IMR-90 (cell line): Measurements from ENCODE around the gene SINHCAF. TPM values are rescaled to one million over a fixed set of nuclear protein-coding genes. Genes with fewer than 3 reads are reported as not detected.
A peak's percentile ranks its signal among the peaks of the same experiment; 100 is the strongest.

Experiments
- ATAC-seq: fragments of 200-7000 bp; cut with Tn5 transposase; 2 replicates; pipeline ENCODE4 v1.9.1; 2020; ENCODE audit warnings: low read depth, mild to moderate bottlenecking, moderate library complexity
- BruUV-seq: library from RNA; stranded (reverse); fragments of 400-500 nt; replicated peaks from 2 replicates; lab custom pipeline; 2021; lab: Mats Ljungman, UMichigan
- CTCF ChIA-PET: fragments of 300-600 bp; formaldehyde crosslinking; extraction: SDS; loops from one replicate; lab custom pipeline; 2021; ENCODE audit warnings: antibody characterized with exemption; lab: Yijun Ruan, JAX
- POLR2A ChIA-PET: fragments of 300-600 bp; sonication (Branson Sonifier 250); formaldehyde crosslinking; loops from one replicate; lab custom pipeline; 2022; ENCODE audit warnings: antibody characterized with exemption; ENCODE audit not compliant: unreplicated experiment; lab: Charles Lee
- DNase-seq: peaks from one replicate; pipeline ENCODE4 v3.0.0; 2013
- H2AFZ ChIP-seq: replicated peaks from 2 replicates; pipeline ENCODE3; 2013; ENCODE audit warnings: low read length, mild to moderate bottlenecking; ENCODE audit not compliant: poor library complexity
- H2AK5ac ChIP-seq: 2 replicates; pipeline ENCODE4 v1.6.1; 2013; ENCODE audit warnings: low read depth, low read length, inconsistent platforms
- H2AK9ac ChIP-seq: replicated peaks from 2 replicates; pipeline ENCODE3; 2013; ENCODE audit warnings: mild to moderate bottlenecking, low read depth, low read length, moderate library complexity; ENCODE audit not compliant: poor library complexity
- H2BK120ac ChIP-seq: 2 replicates; pipeline ENCODE4 v1.6.1; 2013; ENCODE audit warnings: low read depth, low read length, inconsistent platforms
- H2BK15ac ChIP-seq: 3 replicates; pipeline ENCODE4 v1.6.1; 2013; ENCODE audit warnings: low read depth, low read length, inconsistent platforms
- H2BK20ac ChIP-seq: 2 replicates; pipeline ENCODE4 v1.6.1; 2013; ENCODE audit warnings: low read depth, mild to moderate bottlenecking, inconsistent platforms, low read length, moderate library complexity
- H2BK5ac ChIP-seq: 2 replicates; pipeline ENCODE4 v1.6.1; 2013; ENCODE audit warnings: mild to moderate bottlenecking, low read depth, low read length, inconsistent platforms; ENCODE audit not compliant: poor library complexity, severe bottlenecking
- H3K14ac ChIP-seq: replicated peaks from 2 replicates; pipeline ENCODE4 v1.6.1; 2013; ENCODE audit warnings: low read depth, low read length, inconsistent platforms
- H3K18ac ChIP-seq: 2 replicates; pipeline ENCODE4 v1.6.1; 2013; ENCODE audit warnings: low read depth, low read length, control low read depth
- H3K23ac ChIP-seq: 2 replicates; pipeline ENCODE4 v1.6.1; 2013; ENCODE audit warnings: low read depth, low read length, inconsistent platforms
- H3K27ac ChIP-seq: 2 replicates; pipeline ENCODE4 v1.5.1; 2013; ENCODE audit warnings: mild to moderate bottlenecking, control low read depth, low read length; ENCODE audit not compliant: insufficient read depth
- H3K27me3 ChIP-seq: 2 replicates; pipeline ENCODE4 v1.6.1; 2013; ENCODE audit warnings: low read length; ENCODE audit not compliant: control insufficient read depth, insufficient read depth
- H3K36me3 ChIP-seq: 2 replicates; pipeline ENCODE4 v1.6.1; 2013; ENCODE audit warnings: low read length, mixed read lengths; ENCODE audit not compliant: control insufficient read depth, insufficient read depth
- H3K4ac ChIP-seq: 2 replicates; pipeline ENCODE4 v1.6.1; 2013; ENCODE audit warnings: low read depth, low read length, inconsistent platforms
- H3K4me1 ChIP-seq: 2 replicates; pipeline ENCODE4 v1.6.1; 2013; ENCODE audit warnings: low read length, mixed read lengths; ENCODE audit not compliant: control insufficient read depth, insufficient read depth
- H3K4me2 ChIP-seq: 2 replicates; pipeline ENCODE4 v1.6.1; 2013; ENCODE audit warnings: low read depth, mild to moderate bottlenecking, control low read depth, low read length, moderate library complexity
- H3K4me3 ChIP-seq: 2 replicates; pipeline ENCODE4 v1.5.1; 2013; ENCODE audit warnings: low read depth, mild to moderate bottlenecking, control low read depth, low read length, moderate library complexity; ENCODE audit not compliant: insufficient read depth
- H3K56ac ChIP-seq: 2 replicates; pipeline ENCODE4 v1.6.1; 2013; ENCODE audit warnings: low read length, inconsistent platforms; ENCODE audit not compliant: insufficient read depth; ENCODE audit errors: extremely low read depth
- H3K79me1 ChIP-seq, 2 experiments: 2 replicates each; pipeline ENCODE4 v1.6.1; 2013; ENCODE audit warnings: low read length in 2 of 2, inconsistent platforms in 1 of 2, low read depth in 1 of 2
- H3K9ac ChIP-seq: 2 replicates; pipeline ENCODE4 v1.6.1; 2013; ENCODE audit warnings: low read depth, low read length, control low read depth
- H3K9me1 ChIP-seq: 2 replicates; pipeline ENCODE4 v1.6.1; 2013; ENCODE audit warnings: low read length, inconsistent platforms; ENCODE audit not compliant: insufficient read depth
- H3K9me3 ChIP-seq: 2 replicates; pipeline ENCODE4 v1.6.1; 2013; ENCODE audit warnings: low read length; ENCODE audit not compliant: control insufficient read depth, insufficient read depth
- H4K20me1 ChIP-seq: 2 replicates; pipeline ENCODE4 v1.6.1; 2013; ENCODE audit warnings: low read length, inconsistent platforms; ENCODE audit not compliant: insufficient read depth
- H4K5ac ChIP-seq: 2 replicates; pipeline ENCODE4 v1.6.1; 2013; ENCODE audit warnings: mild to moderate bottlenecking, low read depth, low read length, control low read depth
- H4K8ac ChIP-seq, 2 experiments: 2 replicates each; pipeline ENCODE4 v1.6.1; 2013; ENCODE audit warnings: low read depth in 2 of 2, low read length in 2 of 2, control low read depth in 1 of 2, inconsistent platforms in 1 of 2
- H4K91ac ChIP-seq: 2 replicates; pipeline ENCODE4 v1.6.1; 2013; ENCODE audit warnings: low read depth, low read length, inconsistent platforms; ENCODE audit not compliant: insufficient read depth
- BHLHE40 ChIP-seq: fragments of 150-350 bp; IDR thresholded peaks from 2 replicates; pipeline ENCODE4 v1.6.1; 2016; ENCODE audit warnings: mild to moderate bottlenecking, low read depth, low read length
- MAFK ChIP-seq: IDR thresholded peaks from 2 replicates; pipeline ENCODE4 v1.6.1; 2012; ENCODE audit warnings: low read depth, low read length, improper control_type of control experiment
- MAZ ChIP-seq: IDR thresholded peaks from 2 replicates; pipeline ENCODE4 v1.6.1; 2012; ENCODE audit warnings: low read depth, mild to moderate bottlenecking, low read length, improper control_type of control experiment, moderate library complexity, borderline replicate concordance
- NFE2L2 ChIP-seq: fragments of 150-350 bp; IDR thresholded peaks from 2 replicates; pipeline ENCODE4 v1.6.1; 2016; ENCODE audit warnings: low read depth, mild to moderate bottlenecking, low read length
- RAD21 ChIP-seq: IDR thresholded peaks from 2 replicates; pipeline ENCODE4 v1.6.1; 2012; ENCODE audit warnings: low read length, improper control_type of control experiment
- WGBS, 2 experiments: methylation state at CpG; one replicate each; pipeline versions ENCODE4 v1.1.5 to v1.1.7; 2013; ENCODE audit warnings: missing lambda C conversion rate in 2 of 2; ENCODE audit not compliant: insufficient read length in 1 of 2; ENCODE audit errors: extremely low coverage in 2 of 2; 5-methylcytosine and 5-hydroxymethylcytosine counted together
- dilution Hi-C: fragments of 300-500 bp; cut with HindIII; formaldehyde crosslinking; loops from one replicate; pipeline ENCODE4 v1.14.3; 2018; ENCODE audit warnings: low sequenced_read_pairs; ENCODE audit not compliant: unreplicated experiment
- in situ Hi-C: fragments of 300-500 bp; cut with MboI; formaldehyde crosslinking; loops from 3 replicates; pipeline ENCODE4 v1.14.3; 2019; ENCODE audit warnings: low sequenced_read_pairs, inconsistent platforms, mixed read lengths
- intact Hi-C: fragments of 100-400 bp; cut with micrococcal nuclease; formaldehyde crosslinking; loops from 2 replicates; pipeline ENCODE4 v1.10.0; 2022
- polyA plus RNA-seq, 3 experiments: library from polyadenylated mRNA; depleted of rRNA; stranded (reverse); fragments of >200 nt; gene quantifications; 2 replicates each; pipeline ENCODE4 v1.2.3, GENCODE V29; 2012; ENCODE audit warnings: low replicate concordance in 1 of 3
- total RNA-seq: library from RNA; depleted of rRNA; stranded (reverse); fragments of >200 nt; gene quantifications from 2 replicates; pipeline ENCODE4 v1.2.3, GENCODE V29; 2012

The SINHCAF gene
- total and polyA plus RNA-seq, 2 of the 4 experiments (the other 2 are of a cell fraction) = 21.6 to 30.8 TPM

DNA sequence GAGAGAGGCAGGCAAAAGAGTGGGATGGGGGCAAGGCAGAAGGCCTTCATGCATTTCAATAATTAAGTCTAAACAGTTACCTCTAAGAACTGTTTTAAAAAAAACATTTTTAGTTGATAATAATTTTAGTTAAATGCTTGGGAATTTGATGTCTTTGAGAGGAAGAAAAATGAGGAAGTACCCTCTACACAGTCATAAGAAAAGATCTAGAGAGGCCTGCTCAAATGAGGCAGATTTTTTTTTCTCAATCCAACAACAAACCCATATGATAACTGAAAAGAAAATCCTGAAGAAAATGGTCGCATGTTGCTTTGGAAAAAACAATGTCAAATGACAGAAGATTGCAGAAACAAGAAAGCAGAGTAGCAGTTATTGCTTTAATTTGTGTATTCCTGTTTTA, 25.6 kb downstream of the SINHCAF start:
- Histone ChIP-seq H3K4me3 (no peak overlapping the region), H3K27ac (no peak overlapping the region), H3K4me1 (peaks cover 6% of the 10 kb centered on the region), H3K9ac (no peak overlapping the region), H4K91ac (no peak overlapping the region), H4K20me1 (peaks cover 3% of the 10 kb centered on the region; the same call in 1 of the 2 replicates), H3K18ac (0 out of 2 replicates have a peak overlapping the region, but pooled peaks have one; percentile 43), H2AK9ac (no peak overlapping the region), H4K8ac (no peak overlapping the region), H3K56ac (no peak overlapping the region), H3K23ac (no peak overlapping the region), H3K79me1 (peaks cover 51 to 68% of the 10 kb centered on the region in 2 experiments), H2AK5ac (no peak overlapping the region), H3K4me2 (0 out of 2 replicates have a peak overlapping the region, but pooled peaks have one; percentile 50), H3K27me3 (no peaks in the 10 kb centered on the region), H4K5ac (no peak overlapping the region), H2AFZ (no peak overlapping the region), H3K9me1 (peaks cover 6% of the 10 kb centered on the region; the same call in 1 of the 2 replicates), H2BK5ac (no peak overlapping the region), H3K36me3 (peaks cover 18% of the 10 kb centered on the region), H3K14ac (no peak overlapping the region), H2BK15ac (no peak overlapping the region), H2BK20ac (no peak overlapping the region), H2BK120ac (no peak overlapping the region), H3K9me3 (no peaks in the 10 kb centered on the region), H3K4ac (no peak overlapping the region)
- no peak for DNase-seq
- intact Hi-C loops = no loop called here
- ATAC-seq = no peak
- TF ChIP-seq RAD21 = no peak
- TF ChIP-seq MAZ = no peak
- no peak for TF ChIP-seq NFE2L2
- TF ChIP-seq BHLHE40 = no peak
- no peak for TF ChIP-seq MAFK
- WGBS, 2 experiments = no CpG with 5 or more reads among the region's 1 CpG
- POLR2A ChIA-PET = interaction anchor here (0.6 kb wide), 1 partner anchor 279 kb away, joined by 3 read pairs; no protein-coding TSS in a partner anchor
- dilution Hi-C loops = no loop called here
- no TSS peak for BruUV-seq
- CTCF ChIA-PET = interaction anchor here (1.4 kb wide), 1 partner anchor 28 kb away, joined by 5 read pairs; no protein-coding TSS in a partner anchor
- in situ Hi-C loops = no loop called here
